ENCODE results near the gene SF3B6. TPM values are rescaled to one million over a fixed set of nuclear protein-coding genes. Genes with fewer than 3 reads are reported as not detected.
"Not testable (repeated sequence)": the region's sequence is repeated elsewhere in the genome, so short reads cannot be mapped to it uniquely, and the experiment has no call there.

Gene SF3B6
- total RNA-seq, 4 donors from 2014 or later, result 73.7 to 93.1 (median 81.5) TPM

GRCh38 chr2:24110660-24111303, 34.7 kb upstream of the SF3B6 start:
- Histone ChIP-seq H3K27me3 (no peaks in the 10 kb centered on the region), H3K9me3 (peaks cover 0 to 14% (median 0%) of the 10 kb centered on the region in 4 donors), H3K4me3 (no peak overlapping the region), H3K36me3 (peaks cover 0 to 21% (median 0%) of the 10 kb centered on the region in 3 donors), H3K27ac (no peak overlapping the region), H3K4me1 (peaks cover 0 to 8% (median 0%) of the 10 kb centered on the region in 4 donors)
- WGBS, 2 donors, result 83 to 86% methylated on average over 7 of the region's 7 CpGs
- no peak for TF ChIP-seq EP300 (IDR thresholded peaks at IDR 0.05)
- TF ChIP-seq CTCF (IDR thresholded peaks at IDR 0.05), result no peak
- no peak for TF ChIP-seq POLR2A (IDR thresholded peaks at IDR 0.05)
- DNase-seq (ENCODE audit: low spot score in 2 of 2), result no peak

GRCh38 chr2:24109431-24109830, 33.3 kb upstream of the SF3B6 start:
- H3K27me3 ChIP-seq; H3K4me3 ChIP-seq; DNase-seq (ENCODE audit: low spot score in 2 of 2); H3K9me3 ChIP-seq; H3K27ac ChIP-seq: not testable (repeated sequence)
- Histone ChIP-seq H3K36me3 (peaks cover 0 to 17% (median 0%) of the 10 kb centered on the region in 3 donors), H3K4me1 (peaks cover 0 to 15% (median 0%) of the 10 kb centered on the region in 4 donors)
- WGBS, 2 donors, result 93 to 96% methylated on average over 1 of the region's 1 CpG

- Histone ChIP-seq H3K27ac (no peak overlapping the region), H3K9me3 (no peaks in the 10 kb centered on the region), H3K4me3 (no peak overlapping the region)
Measured at GRCh38 chr2:24107336-24107735, 31.2 kb upstream of the SF3B6 start.

GRCh38 chr2:24106786-24107185, 30.7 kb upstream of the SF3B6 start:
- DNase-seq (ENCODE audit: low spot score in 2 of 2), result no peak
- H3K36me3 ChIP-seq, result peaks cover 0 to 13% (median 0%) of the 10 kb centered on the region in 3 donors
- no peaks in the 10 kb centered on the region for H3K27me3 ChIP-seq
- no peak overlapping the region for H3K27ac ChIP-seq
- H3K4me1 ChIP-seq, result peaks cover 0 to 15% (median 0%) of the 10 kb centered on the region in 4 donors
- H3K4me3 ChIP-seq, result no peak overlapping the region
- H3K9me3 ChIP-seq, result no peaks in the 10 kb centered on the region
- TF ChIP-seq CTCF (IDR thresholded peaks at IDR 0.05) (no peak), POLR2A (IDR thresholded peaks at IDR 0.05) (no peak), EP300 (IDR thresholded peaks at IDR 0.05) (no peak)

More at GRCh38 chr2:24107336-24107735, 31.2 kb upstream of the SF3B6 start:
- WGBS, 2 donors, result 98 to 100% methylated on average over 1 of the region's 1 CpG
- TF ChIP-seq POLR2A (IDR thresholded peaks at IDR 0.05) (no peak), EP300 (IDR thresholded peaks at IDR 0.05) (no peak), CTCF (IDR thresholded peaks at IDR 0.05) (no peak)
- DNase-seq (ENCODE audit: low spot score in 2 of 2), result no peak
- Histone ChIP-seq H3K4me1 (peaks cover 0 to 15% (median 0%) of the 10 kb centered on the region in 4 donors), H3K27me3 (no peaks in the 10 kb centered on the region), H3K36me3 (peaks cover 0 to 13% (median 0%) of the 10 kb centered on the region in 3 donors)

- WGBS, 2 donors, result 30 to 42% methylated on average over 2 of the region's 2 CpGs
- no peak for DNase-seq (ENCODE audit: low spot score in 2 of 2)
- Histone ChIP-seq H3K27me3 (no peaks in the 10 kb centered on the region), H3K36me3 (peaks cover 0 to 19% (median 0%) of the 10 kb centered on the region in 3 donors), H3K27ac (no peak overlapping the region), H3K4me3 (no peak overlapping the region), H3K4me1 (peaks cover 0 to 7% (median 0%) of the 10 kb centered on the region in 4 donors), H3K9me3 (no peaks in the 10 kb centered on the region)
- TF ChIP-seq CTCF (IDR thresholded peaks at IDR 0.05), result no peak
- TF ChIP-seq EP300 (IDR thresholded peaks at IDR 0.05), result no peak
- no peak for TF ChIP-seq POLR2A (IDR thresholded peaks at IDR 0.05)
Measured at GRCh38 chr2:24105816-24106215, 29.7 kb upstream of the SF3B6 start.

Data from tibial nerve (tissue), 4 donors.